OCI-LY1 (cell line): ENCODE results near the gene FTSJ1.

Source experiments
- EZH2 ChIP-seq: fragments of 200-600 bp; sonication (generic), shearing (Covaris generic); IDR thresholded peaks from 2 replicates; pipeline ENCODE4 v1.8.0; 2017; ENCODE audit warnings: borderline replicate concordance, mixed run types, mild to moderate bottlenecking, antibody characterized with exemption, low read length, moderate library complexity, mixed read lengths
- TF ChIP-seq, protein P1 (sequence below): fragments of 200-600 bp; sonication (generic), shearing (Covaris generic); IDR thresholded peaks from 2 replicates; pipeline ENCODE4 v1.5.1; 2017; ENCODE audit warnings: mild to moderate bottlenecking, antibody characterized with exemption, low read length, moderate library complexity, mixed read lengths

DNA sequence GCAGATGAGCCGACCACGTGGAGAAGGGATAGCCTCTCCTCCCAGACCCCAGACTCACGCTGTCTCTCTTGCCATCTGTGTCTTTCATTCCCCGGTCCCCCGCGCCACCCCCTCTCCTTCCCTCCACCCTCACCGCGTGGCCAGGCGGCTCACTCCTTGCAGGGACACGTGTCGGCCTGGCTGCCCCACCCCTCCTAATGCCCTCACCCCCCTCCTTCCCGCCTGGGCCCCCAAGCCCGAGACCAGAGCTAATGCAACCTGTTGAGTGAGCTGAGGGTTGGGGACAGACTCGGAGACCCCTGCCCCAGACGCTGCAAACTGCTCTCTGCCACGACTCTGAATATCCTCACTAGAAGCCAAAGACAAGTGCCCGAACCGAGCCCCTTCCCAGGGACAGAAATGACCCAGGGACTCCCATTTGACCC lies 7.7 kb upstream of the FTSJ1 start:
- TF ChIP-seq, protein P1, sequence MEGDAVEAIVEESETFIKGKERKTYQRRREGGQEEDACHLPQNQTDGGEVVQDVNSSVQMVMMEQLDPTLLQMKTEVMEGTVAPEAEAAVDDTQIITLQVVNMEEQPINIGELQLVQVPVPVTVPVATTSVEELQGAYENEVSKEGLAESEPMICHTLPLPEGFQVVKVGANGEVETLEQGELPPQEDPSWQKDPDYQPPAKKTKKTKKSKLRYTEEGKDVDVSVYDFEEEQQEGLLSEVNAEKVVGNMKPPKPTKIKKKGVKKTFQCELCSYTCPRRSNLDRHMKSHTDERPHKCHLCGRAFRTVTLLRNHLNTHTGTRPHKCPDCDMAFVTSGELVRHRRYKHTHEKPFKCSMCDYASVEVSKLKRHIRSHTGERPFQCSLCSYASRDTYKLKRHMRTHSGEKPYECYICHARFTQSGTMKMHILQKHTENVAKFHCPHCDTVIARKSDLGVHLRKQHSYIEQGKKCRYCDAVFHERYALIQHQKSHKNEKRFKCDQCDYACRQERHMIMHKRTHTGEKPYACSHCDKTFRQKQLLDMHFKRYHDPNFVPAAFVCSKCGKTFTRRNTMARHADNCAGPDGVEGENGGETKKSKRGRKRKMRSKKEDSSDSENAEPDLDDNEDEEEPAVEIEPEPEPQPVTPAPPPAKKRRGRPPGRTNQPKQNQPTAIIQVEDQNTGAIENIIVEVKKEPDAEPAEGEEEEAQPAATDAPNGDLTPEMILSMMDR = no peak
- TF ChIP-seq EZH2 = no peak
